AG09319 (cell line): Measurements from ENCODE around the gene TPP2.

Experiments used
- DNase-seq: peaks from one replicate; pipeline ENCODE4 v3.0.0-alpha.2; 2010; ENCODE audit warnings: low read depth; ENCODE audit errors: extremely low read depth
- CTCF ChIP-seq: IDR thresholded peaks from 2 replicates; pipeline ENCODE4 v1.5.1; 2011; ENCODE audit warnings: low read depth, mild to moderate bottlenecking, inconsistent platforms, low read length, moderate library complexity

The TPP2 gene

GRCh38 chr13:102704238-102705058 is 107.7 kb downstream of the TPP2 start:
- TF ChIP-seq CTCF: no peak
- DNase-seq: no peak

- TF ChIP-seq CTCF: no peak
- DNase-seq: peak; percentile 88
Measured at GRCh38 chr13:102707467-102707866, 110.7 kb downstream of the TPP2 start.

- no peak for DNase-seq
- TF ChIP-seq CTCF: no peak
Measured at GRCh38 chr13:102708211-102708610, 111.4 kb downstream of the TPP2 start.

- TF ChIP-seq CTCF: no peak
- no peak for DNase-seq
Measured at GRCh38 chr13:102708991-102709390, 112.2 kb downstream of the TPP2 start.

- no peak for TF ChIP-seq CTCF
- no peak for DNase-seq
Measured at GRCh38 chr13:102709536-102709935, 112.8 kb downstream of the TPP2 start.

- TF ChIP-seq CTCF: no peak
- peak; percentile 56 for DNase-seq
Measured at GRCh38 chr13:102710261-102710679, 113.5 kb downstream of the TPP2 start.

- no peak for DNase-seq
- TF ChIP-seq CTCF: no peak
Measured at GRCh38 chr13:102715447-102715846, 118.7 kb downstream of the TPP2 start.
